ENCODE data around the gene ARHGAP33.

GRCh38 chr19:35833972-35834371, 58.6 kb downstream of the ARHGAP33 start:
- TF ChIP-seq POLR2A (IDR thresholded peaks at IDR 0.05; ENCODE audit: low read length) = no peak
- TF ChIP-seq GATA1 (IDR thresholded peaks at IDR 0.05; ENCODE audit: low read depth, low read length) = no peak
